CD14-positive monocyte (primary cell): ENCODE results near the gene ZNF579. TPM values are rescaled to one million over a fixed set of nuclear protein-coding genes. Genes with fewer than 3 reads are reported as not detected.

Source experiments
- DNase-seq, 3 donors: peaks; one replicate each; pipeline ENCODE4 v3.0.0-alpha.2; 2011 to 2022
- H2AFZ ChIP-seq: 2 replicates; pipeline ENCODE4 v1.6.0; 2012; ENCODE audit warnings: mild to moderate bottlenecking, low read depth, low read length, inconsistent platforms; ENCODE audit not compliant: insufficient read depth, poor library complexity, severe bottlenecking
- H3K27ac ChIP-seq, 2 donors: 1 replicate in 1 of 2; 2 replicates in 1 of 2; pipeline ENCODE4 v1.5.1; 2012 to 2013; ENCODE audit warnings: low read length in 2 of 2, control low read depth in 1 of 2, inconsistent platforms in 1 of 2, low read depth in 1 of 2, mild to moderate bottlenecking in 1 of 2
- H3K27me3 ChIP-seq, 2 donors: one replicate each; pipeline versions ENCODE4 v1.6.0 to v1.6.1; 2011 to 2013; ENCODE audit warnings: low read length in 2 of 2; ENCODE audit not compliant: control insufficient read depth in 2 of 2, insufficient read depth in 2 of 2
- H3K36me3 ChIP-seq, 2 donors: replicated peaks in 1 of 2; 1 replicate in 1 of 2; 2 replicates in 1 of 2; pipeline versions ENCODE4 v1.5.1 to v1.6.1; 2012 to 2013; ENCODE audit warnings: low read length in 2 of 2, control low read depth in 1 of 2, inconsistent platforms in 1 of 2, mild to moderate bottlenecking in 1 of 2; ENCODE audit not compliant: insufficient read depth in 2 of 2, control insufficient read depth in 1 of 2
- H3K4me1 ChIP-seq, 2 donors: 1 replicate in 1 of 2; 2 replicates in 1 of 2; pipeline versions ENCODE4 v1.5.1 to v1.6.1; 2012 to 2013; ENCODE audit warnings: low read length in 2 of 2, control low read depth in 1 of 2, inconsistent platforms in 1 of 2, mild to moderate bottlenecking in 1 of 2, moderate library complexity in 1 of 2; ENCODE audit not compliant: insufficient read depth in 2 of 2, control insufficient read depth in 1 of 2
- H3K4me2 ChIP-seq: replicated peaks from 2 replicates; pipeline ENCODE3; 2012; ENCODE audit warnings: low read length, moderate library complexity, mild to moderate bottlenecking; ENCODE audit not compliant: poor library complexity, severe bottlenecking; ENCODE audit errors: extremely low read depth
- H3K4me3 ChIP-seq, 3 experiments: fragments of 200-600 bp in 1 of 3; sonication (generic) in 1 of 3; replicated peaks in 1 of 3; 1 replicate in 2 of 3; 2 replicates in 1 of 3; pipeline ENCODE4 v1.5.1; 2011 to 2013; ENCODE audit warnings: low read length in 3 of 3, mild to moderate bottlenecking in 3 of 3, control low read depth in 2 of 3, low read depth in 2 of 3, inconsistent platforms in 1 of 3, moderate library complexity in 1 of 3
- H3K79me2 ChIP-seq: 2 replicates; pipeline ENCODE4 v1.6.0; 2012; ENCODE audit warnings: mild to moderate bottlenecking, control low read depth, inconsistent platforms, low read length, moderate library complexity; ENCODE audit not compliant: insufficient read depth
- H3K9ac ChIP-seq: 2 replicates; pipeline ENCODE4 v1.6.0; 2017; ENCODE audit warnings: low read length, mild to moderate bottlenecking; ENCODE audit not compliant: insufficient read depth, poor library complexity, severe bottlenecking
- H3K9me3 ChIP-seq, 2 donors: replicated peaks in 1 of 2; 1 replicate in 1 of 2; 2 replicates in 1 of 2; pipeline versions ENCODE4 v1.5.1 to v1.6.1; 2012 to 2013; ENCODE audit warnings: low read length in 2 of 2, control low read depth in 1 of 2; ENCODE audit not compliant: control insufficient read depth in 1 of 2, insufficient read depth in 1 of 2
- H4K20me1 ChIP-seq: 2 replicates; pipeline ENCODE4 v1.6.0; 2012; ENCODE audit warnings: mild to moderate bottlenecking, low read length, control low read depth, moderate library complexity; ENCODE audit not compliant: insufficient read depth
- H3K27ac Mint-ChIP-seq, 7 donors: one replicate each; pipeline ENCODE4 v1.8.0; 2020; ENCODE audit warnings: mild to moderate bottlenecking in 7 of 7, mixed read lengths in 7 of 7, moderate library complexity in 6 of 7, inconsistent platforms in 2 of 7
- H3K27me3 Mint-ChIP-seq, 3 donors: one replicate each; pipeline ENCODE4 v1.8.0; 2021 to 2022; ENCODE audit warnings: low read depth in 3 of 3, mild to moderate bottlenecking in 3 of 3, mixed read lengths in 3 of 3, moderate library complexity in 3 of 3, inconsistent platforms in 1 of 3
- H3K36me3 Mint-ChIP-seq, 2 donors: one replicate each; pipeline ENCODE4 v1.8.0; 2020; ENCODE audit warnings: mixed read lengths in 2 of 2, inconsistent platforms in 1 of 2, mild to moderate bottlenecking in 1 of 2
- H3K4me1 Mint-ChIP-seq: one replicate; pipeline ENCODE4 v1.8.0; 2020; ENCODE audit warnings: mild to moderate bottlenecking, mixed read lengths
- H3K4me3 Mint-ChIP-seq, 2 donors: one replicate each; pipeline ENCODE4 v1.8.0; 2020; ENCODE audit warnings: mild to moderate bottlenecking in 2 of 2, mixed read lengths in 2 of 2, moderate library complexity in 1 of 2
- H3K9me3 Mint-ChIP-seq, 7 donors: one replicate each; pipeline ENCODE4 v1.8.0; 2020 to 2022; ENCODE audit warnings: mixed read lengths in 7 of 7, mild to moderate bottlenecking in 6 of 7, moderate library complexity in 6 of 7, inconsistent platforms in 2 of 7
- WGBS: methylation state at CpG from one replicate; pipeline ENCODE4 v1.1.5; 2013; ENCODE audit warnings: missing lambda C conversion rate; ENCODE audit not compliant: insufficient coverage; 5-methylcytosine and 5-hydroxymethylcytosine counted together
- intact Hi-C, 2 donors: fragments of 100-400 bp; cut with micrococcal nuclease; formaldehyde crosslinking; loops; one replicate each; pipeline versions ENCODE4 v1.15.0 to v1.15.1; 2023
- polyA plus RNA-seq, 3 donors: library from polyadenylated mRNA; depleted of rRNA in 1 of 3; unstranded in 2 of 3; stranded (reverse) in 1 of 3; fragments of 300-500 nt in 2 of 3; fragments of >200 nt in 1 of 3; fragmentation: Illumina TruSeq in 2 of 3; gene quantifications; 1 replicate in 2 of 3; 2 replicates in 1 of 3; pipeline ENCODE4 v1.2.3, GENCODE V29; 2012 to 2021
- TF ChIP-seq, protein P1 (sequence below): fragments of 200-600 bp; IDR thresholded peaks from one replicate; pipeline ENCODE4 v1.8.0; 2022; ENCODE audit warnings: antibody characterized with exemption, mild to moderate bottlenecking

The ZNF579 gene
- polyA plus RNA-seq, 3 donors, result 0.05 to 1.8 TPM; not detected in 1

DNA sequence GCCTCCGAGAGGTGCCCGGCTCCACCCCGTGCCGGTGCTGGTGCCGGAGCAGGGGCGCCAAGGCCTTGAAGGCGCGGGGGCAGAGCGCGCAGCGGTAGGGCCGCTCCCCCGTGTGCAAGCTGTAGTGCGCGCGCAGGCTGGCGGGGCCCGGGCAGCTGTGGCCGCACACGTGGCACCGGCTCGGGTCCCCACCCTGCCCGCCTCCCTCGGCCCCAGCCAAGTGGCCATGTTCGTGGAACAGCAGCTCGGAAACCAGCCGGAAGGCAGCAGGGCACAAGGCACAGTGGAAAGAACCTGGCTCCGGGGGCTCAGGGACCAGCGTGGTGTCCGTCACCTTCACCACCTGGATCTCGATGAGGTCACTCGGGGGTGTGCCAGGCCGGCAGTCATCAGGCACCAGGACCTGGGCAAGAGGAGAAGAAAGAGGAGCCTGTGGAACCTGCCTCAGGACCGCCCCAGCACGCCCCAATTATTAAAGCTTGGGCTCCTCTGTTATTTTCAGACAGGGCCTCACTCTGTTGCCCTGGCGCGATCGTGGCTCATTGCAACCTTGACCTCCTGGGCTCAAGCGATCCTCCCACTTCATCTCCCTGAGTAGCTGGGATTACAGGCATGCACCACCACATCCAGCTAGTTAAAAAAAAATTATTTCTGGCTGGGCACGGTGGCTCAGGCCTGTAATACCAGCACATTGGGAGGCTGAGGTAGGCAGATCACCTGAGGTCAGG is 41.8 kb upstream of the ZNF579 start:
- Histone ChIP-seq H2AFZ (no peak overlapping the region), H3K27me3 (no peaks in the 10 kb centered on the region), H3K79me2 (peaks cover 17% of the 10 kb centered on the region), H3K9me3 (no peaks in the 10 kb centered on the region), H3K9ac (no peak overlapping the region), H3K36me3 (peaks cover 3% of the 10 kb centered on the region in 2 donors), H3K27ac (no peak overlapping the region), H4K20me1 (no peaks in the 10 kb centered on the region), H3K4me2 (no peak overlapping the region), H3K4me3 (no peak overlapping the region), H3K4me1 (peaks cover 64 to 74% of the 10 kb centered on the region in 2 donors)
- no peak for DNase-seq
- TF ChIP-seq, protein P1, sequence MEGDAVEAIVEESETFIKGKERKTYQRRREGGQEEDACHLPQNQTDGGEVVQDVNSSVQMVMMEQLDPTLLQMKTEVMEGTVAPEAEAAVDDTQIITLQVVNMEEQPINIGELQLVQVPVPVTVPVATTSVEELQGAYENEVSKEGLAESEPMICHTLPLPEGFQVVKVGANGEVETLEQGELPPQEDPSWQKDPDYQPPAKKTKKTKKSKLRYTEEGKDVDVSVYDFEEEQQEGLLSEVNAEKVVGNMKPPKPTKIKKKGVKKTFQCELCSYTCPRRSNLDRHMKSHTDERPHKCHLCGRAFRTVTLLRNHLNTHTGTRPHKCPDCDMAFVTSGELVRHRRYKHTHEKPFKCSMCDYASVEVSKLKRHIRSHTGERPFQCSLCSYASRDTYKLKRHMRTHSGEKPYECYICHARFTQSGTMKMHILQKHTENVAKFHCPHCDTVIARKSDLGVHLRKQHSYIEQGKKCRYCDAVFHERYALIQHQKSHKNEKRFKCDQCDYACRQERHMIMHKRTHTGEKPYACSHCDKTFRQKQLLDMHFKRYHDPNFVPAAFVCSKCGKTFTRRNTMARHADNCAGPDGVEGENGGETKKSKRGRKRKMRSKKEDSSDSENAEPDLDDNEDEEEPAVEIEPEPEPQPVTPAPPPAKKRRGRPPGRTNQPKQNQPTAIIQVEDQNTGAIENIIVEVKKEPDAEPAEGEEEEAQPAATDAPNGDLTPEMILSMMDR, result no peak
- intact Hi-C loops, result loop anchor here in 1 of 2 donors (5.0 kb wide), 1 partner anchor 35 kb away; no protein-coding TSS in a partner anchor
- Mint-ChIP-seq H3K9me3 (peaks cover 0 to 4% (median 0%) of the 10 kb centered on the region in 7 donors), H3K27ac (peak overlapping the region in 3 of 7 donors; percentile 30 to 95 (median 41)), H3K27me3 (peaks cover 0 to 8% (median 1%) of the 10 kb centered on the region in 3 donors), H3K36me3 (peaks cover 10 to 20% of the 10 kb centered on the region in 2 donors), H3K4me3 (no peak overlapping the region), H3K4me1 (peaks cover 60% of the 10 kb centered on the region)
- 97% methylated on average over 35 of the region's 40 CpGs for WGBS

DNA sequence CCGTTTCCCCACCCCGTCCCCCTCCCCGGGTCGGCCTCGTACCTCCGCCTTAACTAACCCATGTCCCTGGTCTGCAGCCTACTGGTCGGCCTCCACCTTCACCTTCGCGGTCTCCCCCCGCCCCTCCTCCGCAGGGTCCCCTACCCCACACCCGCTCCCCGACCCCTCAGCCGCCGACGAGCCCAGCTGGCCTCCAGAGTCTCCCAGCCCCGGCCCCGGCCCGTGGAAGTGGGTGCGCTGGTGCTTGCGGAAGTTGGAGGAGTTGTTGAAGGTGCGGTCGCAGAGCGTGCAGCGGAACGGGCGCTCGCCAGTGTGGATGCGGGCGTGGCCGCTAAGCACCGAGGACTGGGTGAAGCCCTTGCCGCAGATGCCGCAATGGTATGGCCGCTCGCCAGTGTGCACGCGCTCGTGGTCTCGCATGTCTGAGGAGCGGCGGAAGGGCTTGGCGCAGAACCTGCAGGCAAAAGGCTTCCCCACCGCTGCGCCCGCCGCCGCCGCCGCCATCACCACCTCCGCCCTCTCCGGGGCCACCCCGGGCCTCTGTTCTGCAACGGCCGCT is 41.1 kb upstream of the ZNF579 start:
- Histone ChIP-seq H3K36me3 (peaks cover 7 to 8% of the 10 kb centered on the region in 2 donors), H3K79me2 (peaks cover 17% of the 10 kb centered on the region), H4K20me1 (no peaks in the 10 kb centered on the region), H3K4me3 (no peak overlapping the region), H3K4me2 (peak overlapping the region; percentile 71), H3K27me3 (no peaks in the 10 kb centered on the region), H3K9me3 (no peaks in the 10 kb centered on the region), H3K9ac (no peak overlapping the region), H2AFZ (no peak overlapping the region), H3K27ac (peak overlapping the region; percentile 83 to 84), H3K4me1 (peaks cover 64 to 76% of the 10 kb centered on the region in 2 donors)
- Mint-ChIP-seq H3K4me3 (no peak overlapping the region), H3K36me3 (peaks cover 16 to 26% of the 10 kb centered on the region in 2 donors), H3K4me1 (peaks cover 62% of the 10 kb centered on the region), H3K27ac (peak overlapping the region in 4 of 7 donors; percentile 89 to 97 (median 93)), H3K9me3 (peaks cover 0 to 4% (median 0%) of the 10 kb centered on the region in 7 donors), H3K27me3 (peaks cover 0 to 8% (median 1%) of the 10 kb centered on the region in 3 donors)
- intact Hi-C loops, result loop anchor here (2.0 to 5.0 kb wide), 2 partner anchors 15 to 34 kb away; no protein-coding TSS in a partner anchor
- DNase-seq, result no peak
- TF ChIP-seq, protein P1, result no peak
- WGBS, result 95% methylated on average over 37 of the region's 55 CpGs
